Naive thymus-derived CD8-positive, alpha-beta T cell (primary cell): ENCODE measurements around the gene RAD51B. TPM values are rescaled to one million over a fixed set of nuclear protein-coding genes. Genes with fewer than 3 reads are reported as not detected.

ENCODE experiments used
- ATAC-seq, 2 donors: fragments of 150-1000 bp; cut with Tn5 transposase in 1 of 2; sonication (Bioruptor Pico), chemical (Tn5 transposase) in 1 of 2; 1 replicate in 1 of 2; 2 replicates in 1 of 2; pipeline ENCODE4 v1.10.0; 2021; ENCODE audit warnings: mild to moderate bottlenecking in 2 of 2, moderate library complexity in 2 of 2
- POLR2A ChIA-PET: fragments of 350-600 bp; sonication (Branson Sonifier 250); formaldehyde crosslinking; loops from one replicate; lab custom pipeline; 2021; ENCODE audit warnings: antibody characterized with exemption; lab: Charles Lee
- DNase-seq, 10 donors: peaks; one replicate each; pipeline versions ENCODE4 v3.0.0 to v3.0.0-alpha.2; 2020 to 2022
- H3K27ac Mint-ChIP-seq, 10 donors: one replicate each; pipeline ENCODE4 v1.8.0; 2020 to 2022; ENCODE audit warnings: mild to moderate bottlenecking in 10 of 10, mixed read lengths in 10 of 10, moderate library complexity in 4 of 10, inconsistent platforms in 1 of 10
- H3K27me3 Mint-ChIP-seq, 5 donors: one replicate each; pipeline ENCODE4 v1.8.0; 2021 to 2022; ENCODE audit warnings: mixed read lengths in 5 of 5
- H3K36me3 Mint-ChIP-seq, 3 donors: one replicate each; pipeline ENCODE4 v1.8.0; 2020 to 2022; ENCODE audit warnings: mixed read lengths in 3 of 3, mild to moderate bottlenecking in 2 of 3, inconsistent platforms in 1 of 3
- H3K4me1 Mint-ChIP-seq, 4 donors: one replicate each; pipeline ENCODE4 v1.8.0; 2021 to 2022; ENCODE audit warnings: mixed read lengths in 4 of 4
- H3K4me3 Mint-ChIP-seq, 10 donors: one replicate each; pipeline ENCODE4 v1.8.0; 2020 to 2022; ENCODE audit warnings: mild to moderate bottlenecking in 10 of 10, mixed read lengths in 10 of 10, moderate library complexity in 6 of 10, inconsistent platforms in 1 of 10
- H3K9me3 Mint-ChIP-seq, 9 donors: one replicate each; pipeline ENCODE4 v1.8.0; 2020 to 2022; ENCODE audit warnings: mixed read lengths in 9 of 9, mild to moderate bottlenecking in 3 of 9, inconsistent platforms in 1 of 9, moderate library complexity in 1 of 9
- polyA plus RNA-seq, 3 donors: library from polyadenylated mRNA; unstranded; fragments of 300-500 nt; fragmentation: Illumina TruSeq; gene quantifications; one replicate each; pipeline ENCODE4 v1.2.3, GENCODE V29; 2021
- total RNA-seq, 8 experiments: library from RNA in 2 of 8; stranded (reverse) in 2 of 8; gene quantifications; one replicate each; pipeline ENCODE4 v1.2.3 and lab custom pipeline; 2021 to 2026

Gene RAD51B
- total and polyA plus RNA-seq, 5 experiments from 2014 or later, result 15.1 to 30.0 (median 26.4) TPM

GRCh38 chr14:68343534-68344118 lies 524.0 kb downstream of the RAD51B start:
- Mint-ChIP-seq H3K27me3 (no peaks in the 10 kb centered on the region), H3K9me3 (peaks cover 0 to 9% (median 0%) of the 10 kb centered on the region in 9 donors), H3K27ac (peak overlapping the region in 2 of 10 donors; percentile 11 to 69), H3K4me1 (peaks cover 17 to 46% (median 31%) of the 10 kb centered on the region in 4 donors), H3K36me3 (peaks cover 2 to 8% (median 4%) of the 10 kb centered on the region in 3 donors), H3K4me3 (no peak overlapping the region)
- ATAC-seq (no peak), DNase-seq (no peak)
- POLR2A ChIA-PET, result interaction anchor here (1.3 kb wide), 1 partner anchor 10 kb away, joined by 7 read pairs; no protein-coding TSS in a partner anchor

- no peak overlapping the region for H3K4me3 Mint-ChIP-seq
- POLR2A ChIA-PET, result interaction anchor here (0.7 kb wide), 1 partner anchor 48 kb away, joined by 3 read pairs; no protein-coding TSS in a partner anchor
- no peak for DNase-seq
- H3K36me3 Mint-ChIP-seq, result peaks cover 2 to 8% (median 4%) of the 10 kb centered on the region in 3 donors
- peak overlapping the region in 1 of 10 donors; percentile 15 for H3K27ac Mint-ChIP-seq
- H3K9me3 Mint-ChIP-seq, result peaks cover 0 to 9% (median 0%) of the 10 kb centered on the region in 9 donors
- no peaks in the 10 kb centered on the region for H3K27me3 Mint-ChIP-seq
- no peak for ATAC-seq
- peaks cover 17 to 44% (median 29%) of the 10 kb centered on the region in 4 donors for H3K4me1 Mint-ChIP-seq
Measured at GRCh38 chr14:68345738-68346137, 526.2 kb downstream of the RAD51B start.

- Mint-ChIP-seq H3K4me3 (no peak overlapping the region), H3K4me1 (peaks cover 17 to 37% (median 22%) of the 10 kb centered on the region in 4 donors), H3K9me3 (peaks cover 0 to 9% (median 0%) of the 10 kb centered on the region in 9 donors), H3K36me3 (peaks cover 2 to 8% (median 4%) of the 10 kb centered on the region in 3 donors), H3K27me3 (no peaks in the 10 kb centered on the region), H3K27ac (no peak overlapping the region)
- POLR2A ChIA-PET, result no interaction called here
- no peak for ATAC-seq
- DNase-seq, result no peak
Measured at GRCh38 chr14:68346556-68347343, 527.2 kb downstream of the RAD51B start.

GRCh38 chr14:68349900-68350629 lies 530.5 kb downstream of the RAD51B start:
- Mint-ChIP-seq H3K27me3 (no peaks in the 10 kb centered on the region), H3K9me3 (peaks cover 0 to 6% (median 0%) of the 10 kb centered on the region in 9 donors), H3K36me3 (peaks cover 1 to 6% (median 2%) of the 10 kb centered on the region in 3 donors), H3K4me1 (peaks cover 0 to 25% (median 8%) of the 10 kb centered on the region in 4 donors), H3K4me3 (no peak overlapping the region), H3K27ac (no peak overlapping the region)
- POLR2A ChIA-PET, result interaction anchor here (0.9 to 1.0 kb wide), 2 partner anchors 9 to 37 kb away, joined by 3 read pairs; no protein-coding TSS in a partner anchor
- ATAC-seq, result no peak
- no peak for DNase-seq

- Mint-ChIP-seq H3K27me3 (no peaks in the 10 kb centered on the region), H3K9me3 (no peaks in the 10 kb centered on the region), H3K4me1 (peaks cover 24 to 33% (median 27%) of the 10 kb centered on the region in 4 donors), H3K4me3 (no peak overlapping the region), H3K36me3 (peaks cover 0 to 3% (median 0%) of the 10 kb centered on the region in 3 donors), H3K27ac (no peak overlapping the region)
- ATAC-seq (no peak), DNase-seq (no peak)
- POLR2A ChIA-PET, result interaction anchor here (1.4 kb wide), 1 partner anchor 13 kb away, joined by 5 read pairs; no protein-coding TSS in a partner anchor
Measured at GRCh38 chr14:68355415-68355814, 535.8 kb downstream of the RAD51B start.

GRCh38 chr14:68357777-68358176 lies 538.2 kb downstream of the RAD51B start:
- Mint-ChIP-seq H3K4me3 (peak overlapping the region in 1 of 10 donors; percentile 12), H3K9me3 (no peaks in the 10 kb centered on the region), H3K27me3 (no peaks in the 10 kb centered on the region), H3K27ac (peak overlapping the region in 1 of 10 donors; percentile 36), H3K4me1 (peaks cover 23 to 44% (median 39%) of the 10 kb centered on the region in 4 donors), H3K36me3 (peaks cover 0 to 3% (median 0%) of the 10 kb centered on the region in 3 donors)
- POLR2A ChIA-PET, result no interaction called here
- DNase-seq, result no peak
- ATAC-seq, result no peak

- peaks cover 0 to 3% (median 0%) of the 10 kb centered on the region in 3 donors for H3K36me3 Mint-ChIP-seq
- no peaks in the 10 kb centered on the region for H3K27me3 Mint-ChIP-seq
- peak overlapping the region in 6 of 10 donors; percentile 21 to 85 (median 64) for H3K27ac Mint-ChIP-seq
- no peaks in the 10 kb centered on the region for H3K9me3 Mint-ChIP-seq
- peaks cover 26 to 50% (median 44%) of the 10 kb centered on the region in 4 donors for H3K4me1 Mint-ChIP-seq
- DNase-seq, result no peak
- no peak overlapping the region for H3K4me3 Mint-ChIP-seq
- ATAC-seq, result no peak
- POLR2A ChIA-PET, result interaction anchor here (1.2 to 2.2 kb wide), 3 partner anchors 9 to 437 kb away, joined by 3 to 5 read pairs (median 3); no protein-coding TSS in a partner anchor
Measured at GRCh38 chr14:68358500-68358899, 538.9 kb downstream of the RAD51B start.

GRCh38 chr14:68359022-68359836 lies 539.6 kb downstream of the RAD51B start:
- POLR2A ChIA-PET, result interaction anchor here (0.7 to 2.2 kb wide), 6 partner anchors 8 to 436 kb away, joined by 3 to 5 read pairs (median 3); no protein-coding TSS in a partner anchor
- no peak for DNase-seq
- H3K36me3 Mint-ChIP-seq, result peaks cover 0 to 3% (median 0%) of the 10 kb centered on the region in 3 donors
- H3K9me3 Mint-ChIP-seq, result no peaks in the 10 kb centered on the region
- ATAC-seq, result peak in 1 of 2 donors; percentile 22
- H3K4me3 Mint-ChIP-seq, result peak overlapping the region; percentile 21 to 83 (median 44)
- H3K27ac Mint-ChIP-seq, result peak overlapping the region; percentile 11 to 93 (median 84)
- H3K27me3 Mint-ChIP-seq, result no peaks in the 10 kb centered on the region
- peaks cover 27 to 56% (median 47%) of the 10 kb centered on the region in 4 donors for H3K4me1 Mint-ChIP-seq

GRCh38 chr14:68359837-68360552 lies 540.4 kb downstream of the RAD51B start:
- POLR2A ChIA-PET, result interaction anchor here (0.8 to 2.2 kb wide), 3 partner anchors 8 to 429 kb away, joined by 3 to 5 read pairs (median 3); no protein-coding TSS in a partner anchor
- ATAC-seq, result peak; percentile 50 to 60
- peaks cover 0 to 3% (median 0%) of the 10 kb centered on the region in 3 donors for H3K36me3 Mint-ChIP-seq
- no peak for DNase-seq
- peak overlapping the region; percentile 50 to 93 (median 84) for H3K27ac Mint-ChIP-seq
- no peaks in the 10 kb centered on the region for H3K27me3 Mint-ChIP-seq
- H3K9me3 Mint-ChIP-seq, result no peaks in the 10 kb centered on the region
- peak overlapping the region in 8 of 10 donors; percentile 36 to 83 (median 52) for H3K4me3 Mint-ChIP-seq
- H3K4me1 Mint-ChIP-seq, result peaks cover 33 to 64% (median 54%) of the 10 kb centered on the region in 4 donors

- POLR2A ChIA-PET, result interaction anchor here (0.8 to 1.2 kb wide), 2 partner anchors 16 to 30 kb away, joined by 3 to 4 read pairs; no protein-coding TSS in a partner anchor
- Mint-ChIP-seq H3K4me3 (peak overlapping the region in 2 of 10 donors; percentile 36 to 38), H3K36me3 (peaks cover 0 to 3% (median 0%) of the 10 kb centered on the region in 3 donors), H3K4me1 (peaks cover 33 to 69% (median 61%) of the 10 kb centered on the region in 4 donors), H3K27me3 (no peaks in the 10 kb centered on the region), H3K27ac (peak overlapping the region in 3 of 10 donors; percentile 2 to 92 (median 81)), H3K9me3 (no peaks in the 10 kb centered on the region)
- ATAC-seq (no peak), DNase-seq (no peak)
Measured at GRCh38 chr14:68361231-68361630, 541.7 kb downstream of the RAD51B start.
